GM15510 (cell line): ENCODE results near the gene CFAP58.

Source experiments
- POLR2A ChIP-seq: IDR thresholded peaks from 3 replicates; pipeline ENCODE4 v1.6.1; 2011; ENCODE audit warnings: borderline replicate concordance; ENCODE audit not compliant: insufficient read length; ENCODE audit errors: extremely low read depth

The CFAP58 gene

GRCh38 chr10:104353325-104354048 lies at the start of gene CFAP58:
TSS of gene CFAP58 (plus strand) at chr10:104353833. CDS start at chr10:104353898, 65 bp downstream.
- TF ChIP-seq POLR2A: no peak

GRCh38 chr10:104304356-104304745 lies 49.3 kb upstream of the CFAP58 start:
- no peak for TF ChIP-seq POLR2A

GRCh38 chr10:104304927-104305326 lies 48.7 kb upstream of the CFAP58 start:
- TF ChIP-seq POLR2A: no peak

GRCh38 chr10:104306897-104307296 lies 46.7 kb upstream of the CFAP58 start:
- TF ChIP-seq POLR2A: no peak

GRCh38 chr10:104307576-104308438 lies 45.8 kb upstream of the CFAP58 start:
- no peak for TF ChIP-seq POLR2A

- no peak for TF ChIP-seq POLR2A
Observed at GRCh38 chr10:104308439-104308903, 45.2 kb upstream of the CFAP58 start.

- no peak for TF ChIP-seq POLR2A
Observed at GRCh38 chr10:104309980-104310978, 43.4 kb upstream of the CFAP58 start.

GRCh38 chr10:104311184-104311720 lies 42.4 kb upstream of the CFAP58 start:
- TF ChIP-seq POLR2A: no peak

GRCh38 chr10:104314591-104315485 lies 38.8 kb upstream of the CFAP58 start:
- TF ChIP-seq POLR2A: no peak

GRCh38 chr10:104315486-104315921 lies 38.1 kb upstream of the CFAP58 start:
- TF ChIP-seq POLR2A: no peak

GRCh38 chr10:104316321-104317099 lies 37.1 kb upstream of the CFAP58 start:
- TF ChIP-seq POLR2A: no peak

- TF ChIP-seq POLR2A: no peak
Observed at GRCh38 chr10:104317269-104317710, 36.3 kb upstream of the CFAP58 start.
